Vagina (tissue), 2 donors: ENCODE data around the gene NTSR1. TPM values are rescaled to one million over a fixed set of nuclear protein-coding genes. Genes with fewer than 3 reads are reported as not detected.

Source experiments
- DNase-seq, 2 donors: peaks; one replicate each; pipeline ENCODE4 v3.0.0-alpha.2; 2017; ENCODE audit errors: extremely low spot score in 2 of 2
- H3K27ac ChIP-seq: fragments of 200-600 bp; sonication (generic); one replicate; pipeline ENCODE4 v1.5.1; 2019
- H3K27me3 ChIP-seq: fragments of 200-600 bp; sonication (generic); one replicate; pipeline ENCODE4 v1.5.1; 2019
- H3K36me3 ChIP-seq, 2 donors: fragments of 200-600 bp; sonication (generic); one replicate each; pipeline ENCODE4 v1.5.1; 2017 to 2019
- H3K4me1 ChIP-seq: fragments of 200-600 bp; sonication (generic); one replicate; pipeline ENCODE4 v1.5.1; 2019
- H3K4me3 ChIP-seq, 2 donors: fragments of 200-600 bp; sonication (generic); 1 replicate in 1 of 2; 2 replicates in 1 of 2; pipeline ENCODE4 v1.5.1; 2016 to 2019
- H3K9me3 ChIP-seq: fragments of 200-600 bp; sonication (generic); one replicate; pipeline ENCODE4 v1.5.1; 2019
- POLR2A ChIP-seq, 2 donors: fragments of 450-650 bp; IDR thresholded peaks; one replicate each; pipeline ENCODE4 v1.6.1; 2017; ENCODE audit warnings: antibody characterized with exemption in 2 of 2, mild to moderate bottlenecking in 2 of 2, moderate library complexity in 2 of 2
- POLR2AphosphoS5 ChIP-seq, 2 donors: sonication (generic); formaldehyde crosslinking; IDR thresholded peaks; one replicate each; pipeline ENCODE4 v1.9.0; 2017; ENCODE audit warnings: antibody characterized with exemption in 2 of 2, mild to moderate bottlenecking in 2 of 2, low read depth in 1 of 2; ENCODE audit not compliant: insufficient read depth in 1 of 2
- intact Hi-C: fragments of 100-400 bp; cut with DNase I; formaldehyde crosslinking; loops from one replicate; pipeline ENCODE4 v1.15.1; 2023
- total RNA-seq: library from RNA; depleted of rRNA; stranded (reverse); fragments of >200 nt; gene quantifications from one replicate; pipeline ENCODE4 v1.2.3, GENCODE V29; 2016
- TF ChIP-seq, protein P1 (sequence below), 3 experiments: fragments of 450-650 bp in 2 of 3; fragments of 200-600 bp in 1 of 3; sonication (generic) in 1 of 3; IDR thresholded peaks; one replicate each; pipeline ENCODE4 v1.5.1; 2017 to 2019; ENCODE audit warnings: antibody characterized with exemption in 3 of 3, mild to moderate bottlenecking in 2 of 3, moderate library complexity in 2 of 3

Gene NTSR1
- total RNA-seq, 1 donor from 2014 or later, result 0.49 TPM

GRCh38 chr20:62684981-62685380 lies 23.7 kb upstream of the NTSR1 start:
- H3K27ac ChIP-seq, result no peak overlapping the region
- H3K27me3 ChIP-seq, result no peaks in the 10 kb centered on the region
- intact Hi-C loops, result no loop called here
- H3K4me3 ChIP-seq, result no peak overlapping the region
- H3K9me3 ChIP-seq, result peaks cover under 1% of the 10 kb centered on the region
- peaks cover 7% of the 10 kb centered on the region for H3K4me1 ChIP-seq
- no peaks in the 10 kb centered on the region for H3K36me3 ChIP-seq
- DNase-seq, result no peak
- TF ChIP-seq POLR2AphosphoS5 (IDR thresholded peaks at IDR 0.05; ENCODE audit: insufficient read depth in 1 of 2, low read depth in 1 of 2) (no peak), POLR2A (IDR thresholded peaks at IDR 0.05) (no peak)
- TF ChIP-seq, protein P1, sequence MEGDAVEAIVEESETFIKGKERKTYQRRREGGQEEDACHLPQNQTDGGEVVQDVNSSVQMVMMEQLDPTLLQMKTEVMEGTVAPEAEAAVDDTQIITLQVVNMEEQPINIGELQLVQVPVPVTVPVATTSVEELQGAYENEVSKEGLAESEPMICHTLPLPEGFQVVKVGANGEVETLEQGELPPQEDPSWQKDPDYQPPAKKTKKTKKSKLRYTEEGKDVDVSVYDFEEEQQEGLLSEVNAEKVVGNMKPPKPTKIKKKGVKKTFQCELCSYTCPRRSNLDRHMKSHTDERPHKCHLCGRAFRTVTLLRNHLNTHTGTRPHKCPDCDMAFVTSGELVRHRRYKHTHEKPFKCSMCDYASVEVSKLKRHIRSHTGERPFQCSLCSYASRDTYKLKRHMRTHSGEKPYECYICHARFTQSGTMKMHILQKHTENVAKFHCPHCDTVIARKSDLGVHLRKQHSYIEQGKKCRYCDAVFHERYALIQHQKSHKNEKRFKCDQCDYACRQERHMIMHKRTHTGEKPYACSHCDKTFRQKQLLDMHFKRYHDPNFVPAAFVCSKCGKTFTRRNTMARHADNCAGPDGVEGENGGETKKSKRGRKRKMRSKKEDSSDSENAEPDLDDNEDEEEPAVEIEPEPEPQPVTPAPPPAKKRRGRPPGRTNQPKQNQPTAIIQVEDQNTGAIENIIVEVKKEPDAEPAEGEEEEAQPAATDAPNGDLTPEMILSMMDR (IDR thresholded peaks at IDR 0.05), result no peak

GRCh38 chr20:62685781-62686555 lies 22.7 kb upstream of the NTSR1 start:
- no peaks in the 10 kb centered on the region for H3K27me3 ChIP-seq
- no peak for TF ChIP-seq POLR2AphosphoS5 (IDR thresholded peaks at IDR 0.05; ENCODE audit: insufficient read depth in 1 of 2, low read depth in 1 of 2)
- TF ChIP-seq POLR2A (IDR thresholded peaks at IDR 0.05), result no peak
- TF ChIP-seq, protein P1 (IDR thresholded peaks at IDR 0.05), result no peak
- no peak for DNase-seq
- no peak overlapping the region for H3K4me3 ChIP-seq
- no peaks in the 10 kb centered on the region for H3K9me3 ChIP-seq
- intact Hi-C loops, result no loop called here
- H3K4me1 ChIP-seq, result peaks cover 7% of the 10 kb centered on the region
- no peak overlapping the region for H3K27ac ChIP-seq
- no peaks in the 10 kb centered on the region for H3K36me3 ChIP-seq

- intact Hi-C loops, result no loop called here
- no peaks in the 10 kb centered on the region for H3K27me3 ChIP-seq
Observed at GRCh38 chr20:62686869-62687830, 21.5 kb upstream of the NTSR1 start.

DNA sequence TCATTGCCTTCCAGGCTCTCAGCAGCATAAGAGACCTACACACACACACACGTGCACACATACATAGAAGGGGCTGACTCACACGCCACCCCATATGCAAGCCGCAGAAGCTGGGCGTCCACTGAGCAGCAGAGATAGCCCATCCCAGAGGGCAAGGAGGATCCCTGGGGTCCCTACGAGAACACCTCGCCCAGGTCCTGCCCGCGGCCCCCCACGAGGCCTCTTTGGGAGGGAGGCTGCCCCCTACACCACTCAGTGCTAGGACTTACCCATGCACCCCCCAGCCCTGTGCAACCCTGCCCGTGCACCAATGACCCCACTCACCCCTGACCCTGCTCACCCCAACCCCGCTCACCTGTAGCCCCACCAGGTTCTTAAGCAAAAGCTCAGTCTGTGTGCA lies 20.6 kb upstream of the NTSR1 start:
- Histone ChIP-seq H3K36me3 (no peaks in the 10 kb centered on the region), H3K4me1 (peaks cover 7% of the 10 kb centered on the region), H3K4me3 (no peak overlapping the region), H3K27me3 (no peaks in the 10 kb centered on the region), H3K27ac (no peak overlapping the region), H3K9me3 (no peaks in the 10 kb centered on the region)
- TF ChIP-seq POLR2AphosphoS5 (IDR thresholded peaks at IDR 0.05; ENCODE audit: insufficient read depth in 1 of 2, low read depth in 1 of 2), result no peak
- TF ChIP-seq POLR2A (IDR thresholded peaks at IDR 0.05), result no peak
- TF ChIP-seq, protein P1 (IDR thresholded peaks at IDR 0.05), result no peak
- intact Hi-C loops, result no loop called here
- no peak for DNase-seq

More at GRCh38 chr20:62686869-62687830, 21.5 kb upstream of the NTSR1 start:
- no peak for TF ChIP-seq POLR2A (IDR thresholded peaks at IDR 0.05)
- TF ChIP-seq, protein P1 (IDR thresholded peaks at IDR 0.05), result no peak
- no peak for TF ChIP-seq POLR2AphosphoS5 (IDR thresholded peaks at IDR 0.05; ENCODE audit: insufficient read depth in 1 of 2, low read depth in 1 of 2)
- Histone ChIP-seq H3K4me1 (peaks cover 7% of the 10 kb centered on the region), H3K4me3 (no peak overlapping the region), H3K36me3 (no peaks in the 10 kb centered on the region), H3K27ac (no peak overlapping the region), H3K9me3 (no peaks in the 10 kb centered on the region)
- DNase-seq, result no peak
